ENCODE results near the gene PSEN1. TPM values are rescaled to one million over a fixed set of nuclear protein-coding genes. Genes with fewer than 3 reads are reported as not detected.

The PSEN1 gene
- total and polyA plus RNA-seq, 10 of the 15 experiments (the other 5 are each of a cell fraction or from before 2014, with no cell fraction given), result 8.9 to 32.3 (median 21.8) TPM

DNA sequence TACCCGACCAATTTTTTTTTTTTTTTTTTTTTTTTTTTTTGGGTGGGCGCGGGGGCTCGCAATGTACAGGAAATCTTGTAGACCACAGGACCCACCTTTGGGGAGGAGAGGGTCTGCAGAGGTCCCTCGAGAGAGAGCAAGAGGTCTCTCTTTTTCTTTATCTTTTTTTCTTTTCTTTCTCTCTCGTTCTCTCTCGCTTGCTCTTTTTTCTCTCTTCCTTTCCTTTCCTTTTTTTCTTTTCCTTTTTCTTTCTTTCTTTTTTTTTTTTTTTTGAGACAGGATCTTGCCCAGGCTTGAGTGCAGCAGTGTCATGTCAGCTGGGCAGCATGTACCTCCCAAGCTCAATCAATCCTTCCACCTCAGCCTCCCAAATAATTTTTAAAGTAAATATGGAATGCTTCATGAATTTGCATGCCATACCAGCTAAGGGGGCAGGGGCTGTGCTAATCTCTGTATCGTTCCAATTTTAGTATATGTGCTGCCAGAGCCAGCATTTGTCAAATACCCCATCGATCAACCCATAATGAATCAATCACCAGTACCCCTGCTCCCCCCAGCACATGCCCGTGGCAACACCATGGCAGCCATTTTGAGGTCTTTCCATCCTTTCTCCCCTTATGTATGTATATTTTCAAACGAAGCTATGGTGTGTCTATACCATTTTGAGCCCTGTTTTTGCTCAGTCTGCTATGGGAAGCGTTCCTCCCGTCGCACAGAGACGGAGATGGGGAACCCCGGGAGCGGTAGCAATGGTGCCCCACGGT is 110.3 kb downstream of the PSEN1 start:
- H3K4me3 ChIP-seq, result peak overlapping the region; percentile 66
- H3K9me3 ChIP-seq (replicated peaks; ENCODE audit: control insufficient read depth, insufficient read depth, low read length), result no peaks in the 10 kb centered on the region
- H3K79me2 ChIP-seq (ENCODE audit: control insufficient read depth, insufficient read depth, low read length), result peaks cover 4% of the 10 kb centered on the region; the same call in 1 of the 2 replicates
- 4% methylated on average over 15 of the region's 18 CpGs for WGBS (ENCODE audit: insufficient coverage, insufficient replicate concordance, low lambda C conversion rate, missing lambda C conversion rate)
- FAIRE-seq, result no peak
- H3K27ac ChIP-seq (ENCODE audit: control insufficient read depth, insufficient read depth), result peak overlapping the region; percentile 57
- H3K9ac ChIP-seq (ENCODE audit: control insufficient read depth, insufficient read depth, low read length), result peak overlapping the region; percentile 64
- in situ Hi-C loops (cut with MboI) (no loop called here), intact Hi-C loops (cut with micrococcal nuclease; ENCODE audit: unreplicated experiment) (loop anchor here (5.0 kb wide), 3 partner anchors 46 to 226 kb away; partner anchors contain the start of gene NUMB)
- peak; percentile 9 for ATAC-seq
- H3K4me1 ChIP-seq (ENCODE audit: control insufficient read depth, insufficient read depth, low read length), result peaks cover 49% of the 10 kb centered on the region
- H4K20me1 ChIP-seq (ENCODE audit: control insufficient read depth, insufficient read depth), result 0 out of 2 replicates have a peak, but pooled peaks cover 3% of the 10 kb centered on the region
- TSS peak; percentile 87 for BruUV-seq (replicated peaks)
- peak overlapping the region; percentile 62 for H2AFZ ChIP-seq (ENCODE audit: control insufficient read depth, low read depth, low read length)
- no peaks in the 10 kb centered on the region; a peak in 1 of 4 replicates for H3K36me3 ChIP-seq (ENCODE audit: control insufficient read depth in 2 of 2, insufficient read depth in 2 of 2, low read length in 1 of 2)
- SMC1A ChIA-PET (ENCODE audit: uncharacterized antibody, unreplicated experiment), result interaction anchor here (0.6 to 1.4 kb wide), 5 partner anchors 15 to 226 kb away, joined by 3 to 4 read pairs (median 3); no protein-coding TSS in a partner anchor
- no peaks in the 10 kb centered on the region for H3K27me3 ChIP-seq (replicated peaks in 1 of 2; ENCODE audit: control insufficient read depth in 2 of 2, insufficient read depth in 2 of 2, low read length in 1 of 2)
- RAD21 ChIA-PET (ENCODE audit: unreplicated experiment), result interaction anchor here (0.9 to 1.7 kb wide), 8 partner anchors 11 to 227 kb away, joined by 3 to 6 read pairs (median 4); no protein-coding TSS in a partner anchor
- POLR2A ChIA-PET, result interaction anchor here (0.6 to 1.4 kb wide), 8 partner anchors 11 to 231 kb away, joined by 3 to 4 read pairs (median 3); no protein-coding TSS in a partner anchor
- H3K4me2 ChIP-seq (ENCODE audit: control insufficient read depth, insufficient read depth), result peak overlapping the region; percentile 94
- DNase-seq (ENCODE audit: low read depth, low spot score), result no peak
- CTCF ChIA-PET, result interaction anchor here (0.7 to 1.2 kb wide), 2 partner anchors 209 to 225 kb away, joined by 3 to 4 read pairs; no protein-coding TSS in a partner anchor
- TF ChIP-seq ZNF622 (IDR thresholded peaks at IDR 0.05) (no peak), MTA2 (IDR thresholded peaks at IDR 0.05; ENCODE audit: low read depth) (no peak), CEBPB (IDR thresholded peaks at IDR 0.05; ENCODE audit: borderline replicate concordance in 1 of 2, low read depth in 2 of 2, low read length in 2 of 2) (no peak), HDGF (IDR thresholded peaks at IDR 0.05) (no peak), YY1 (IDR thresholded peaks at IDR 0.05; ENCODE audit: low read depth, low read length) (peak; percentile 83), POU2F2 (IDR thresholded peaks at IDR 0.05; ENCODE audit: borderline replicate concordance, low read depth, low read length) (peak; percentile 49; the same call in 1 of the 3 replicates), ZNF592 (IDR thresholded peaks at IDR 0.05) (no peak), RELB (IDR thresholded peaks at IDR 0.05; ENCODE audit: low read depth) (peak; percentile 31; the same call in 1 of the 2 replicates), SUZ12 (IDR thresholded peaks at IDR 0.05; ENCODE audit: unreplicated experiment) (no peak), SMARCA5 (IDR thresholded peaks at IDR 0.05) (no peak), FOXM1 (IDR thresholded peaks at IDR 0.05; ENCODE audit: low read depth, low read length) (no peak), ZNF274 (IDR thresholded peaks at IDR 0.05; ENCODE audit: insufficient read depth, insufficient read length) (no peak), MTA3 (IDR thresholded peaks at IDR 0.05; ENCODE audit: borderline replicate concordance, low read length) (no peak), CBX3 (IDR thresholded peaks at IDR 0.05; ENCODE audit: borderline replicate concordance, low read depth) (no peak), IKZF2 (IDR thresholded peaks at IDR 0.05) (no peak), ZNF217 (IDR thresholded peaks at IDR 0.05) (no peak), ZBED1 (IDR thresholded peaks at IDR 0.05; ENCODE audit: borderline replicate concordance) (no peak)

Measured in GM12878 (cell line).